GM21737 (cell line): ENCODE results near the gene CNKSR2.

Source experiments
- ATAC-seq: cut with Tn5 transposase; IDR thresholded peaks from one replicate; pipeline ENCODE4 v1.9.1; 2021; ENCODE audit warnings: mild to moderate bottlenecking, moderate library complexity; ENCODE audit not compliant: unreplicated experiment

CNKSR2 gene

GRCh38 chrX:21590012-21590776 is 216.0 kb downstream of the CNKSR2 start:
- ATAC-seq = no peak

- ATAC-seq = no peak
Measured at GRCh38 chrX:21606002-21606401, 231.8 kb downstream of the CNKSR2 start.

- ATAC-seq = no peak
Measured at GRCh38 chrX:21610168-21610567, 235.9 kb downstream of the CNKSR2 start.

DNA sequence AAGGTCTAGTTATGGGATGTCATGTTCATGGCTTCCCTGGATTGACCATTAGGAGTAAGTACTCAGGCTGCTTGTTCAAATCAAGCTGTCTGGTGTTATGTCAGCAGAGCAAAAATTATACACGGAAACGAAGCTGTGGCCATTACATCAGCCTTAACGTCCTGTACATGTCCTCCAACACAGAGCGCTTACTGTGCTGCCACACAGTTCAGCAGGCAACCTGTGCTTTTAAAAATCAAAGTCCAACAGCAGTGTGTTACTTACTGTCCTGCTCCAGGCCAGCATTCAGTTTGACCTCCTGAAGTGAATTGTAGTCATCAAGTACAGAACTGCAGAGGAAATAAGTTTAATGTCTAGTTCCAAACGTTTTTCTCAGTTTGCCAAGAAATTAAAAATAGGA is 237.9 kb downstream of the CNKSR2 start:
- ATAC-seq = no peak

DNA sequence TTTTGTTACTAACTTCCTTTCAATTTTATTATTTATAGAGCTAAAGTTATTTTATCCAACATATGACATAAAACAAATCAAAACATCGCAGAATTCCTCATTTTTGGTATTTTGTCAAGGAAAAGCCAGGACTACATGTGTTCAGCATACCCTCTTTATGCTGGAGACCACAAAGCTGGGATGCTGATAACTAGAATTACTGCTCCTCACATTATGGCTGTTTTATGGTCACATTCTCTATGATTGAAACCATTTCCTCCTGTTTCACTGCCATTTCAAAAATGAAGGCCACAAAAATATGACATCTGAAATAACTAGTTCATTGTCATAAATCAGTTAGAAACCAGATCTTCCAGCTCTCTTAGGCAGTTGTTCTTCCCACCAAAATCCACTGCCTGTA is 242.2 kb downstream of the CNKSR2 start:
- no peak for ATAC-seq

GRCh38 chrX:21620234-21620633 is 246.0 kb downstream of the CNKSR2 start:
- no peak for ATAC-seq

DNA sequence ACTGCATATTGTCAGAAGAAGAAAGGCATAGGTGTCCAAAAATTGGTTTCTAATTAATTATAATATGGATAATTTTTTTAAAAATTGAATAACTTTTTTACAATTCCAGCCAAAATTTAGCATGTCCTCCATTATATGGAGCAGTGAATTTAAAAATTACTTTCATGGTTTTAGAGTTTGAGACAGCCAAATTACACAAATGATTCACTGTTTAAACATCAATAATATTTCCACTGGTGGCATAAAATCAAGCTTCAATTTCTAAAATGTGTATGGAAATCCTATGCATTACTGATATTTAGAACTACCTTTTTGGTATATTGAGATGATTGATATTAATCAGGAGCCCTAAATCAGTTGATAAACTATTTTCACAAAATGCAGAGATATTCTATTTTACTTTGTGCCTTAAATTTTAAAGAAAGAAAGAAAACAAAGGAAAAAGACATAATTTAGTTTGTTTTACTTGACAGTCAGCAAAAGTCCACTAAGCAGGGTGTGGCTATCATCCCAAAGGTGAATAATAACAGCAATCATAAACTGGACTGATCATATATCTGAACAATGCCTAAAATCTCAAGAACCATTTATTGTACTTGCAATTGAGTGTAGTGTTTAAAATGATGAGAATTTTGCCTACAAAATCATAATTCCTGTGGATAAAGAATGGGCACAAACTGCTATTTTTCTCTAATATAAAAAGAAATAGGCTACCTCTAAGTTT is 249.7 kb downstream of the CNKSR2 start:
- no peak for ATAC-seq

DNA sequence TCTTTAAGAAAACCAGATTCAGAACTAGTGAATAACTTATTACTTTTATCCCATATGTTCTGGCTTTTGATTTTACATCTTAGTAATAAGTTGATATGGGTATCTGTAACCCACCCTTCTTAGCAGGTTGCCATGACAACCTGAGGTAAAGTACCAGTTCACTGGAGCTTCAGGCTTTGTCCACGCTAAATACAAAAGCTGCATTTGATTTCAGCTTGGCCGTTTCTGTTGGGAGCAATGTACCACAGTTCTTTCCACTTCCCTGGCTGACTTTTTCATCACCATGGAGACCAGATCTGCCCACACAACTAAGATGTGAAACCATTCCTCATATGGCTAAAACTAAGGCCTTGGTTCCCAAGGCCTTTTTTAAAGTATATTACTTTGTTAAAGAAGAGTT is 257.8 kb downstream of the CNKSR2 start:
- no peak for ATAC-seq

DNA sequence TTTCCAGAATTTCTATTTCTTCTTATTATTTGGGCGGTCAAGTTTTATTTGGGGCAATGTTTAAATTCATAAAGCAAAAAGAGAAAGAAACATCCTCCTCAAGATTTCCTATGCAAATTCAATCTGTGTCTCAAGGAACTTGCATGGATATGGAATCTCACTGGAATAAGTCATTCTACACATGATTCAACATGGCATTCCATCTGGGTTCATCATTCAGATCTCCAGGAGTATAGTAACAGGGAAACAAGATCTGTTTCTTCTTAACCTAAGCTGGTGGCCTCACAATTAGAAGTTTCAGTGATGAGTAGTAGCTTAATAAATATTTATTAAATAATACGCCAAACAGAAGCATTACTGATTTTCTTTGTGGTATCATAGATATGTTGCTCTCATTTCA is 264.1 kb downstream of the CNKSR2 start:
- no peak for ATAC-seq

DNA sequence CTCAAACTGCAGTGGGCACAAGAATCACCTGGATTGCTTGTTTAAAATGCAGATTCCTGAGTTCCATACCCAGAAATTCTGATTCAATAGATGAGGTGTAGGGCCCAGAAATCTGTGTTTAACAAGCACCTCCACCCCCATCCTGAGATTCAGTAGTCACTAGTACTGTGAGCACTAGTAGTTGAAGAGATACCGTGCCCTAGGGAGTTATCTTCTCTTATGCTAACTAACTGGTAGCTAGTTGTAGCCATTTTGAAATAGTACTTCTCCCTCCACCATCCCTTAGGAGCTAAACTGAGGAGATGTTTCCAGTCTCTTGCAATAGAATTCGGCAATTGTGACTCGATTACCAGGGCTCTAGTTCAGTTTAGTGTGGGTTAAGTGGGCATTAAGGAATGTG is 265.6 kb downstream of the CNKSR2 start:
- no peak for ATAC-seq

- no peak for ATAC-seq
Measured at GRCh38 chrX:21645431-21645830, 271.2 kb downstream of the CNKSR2 start.

DNA sequence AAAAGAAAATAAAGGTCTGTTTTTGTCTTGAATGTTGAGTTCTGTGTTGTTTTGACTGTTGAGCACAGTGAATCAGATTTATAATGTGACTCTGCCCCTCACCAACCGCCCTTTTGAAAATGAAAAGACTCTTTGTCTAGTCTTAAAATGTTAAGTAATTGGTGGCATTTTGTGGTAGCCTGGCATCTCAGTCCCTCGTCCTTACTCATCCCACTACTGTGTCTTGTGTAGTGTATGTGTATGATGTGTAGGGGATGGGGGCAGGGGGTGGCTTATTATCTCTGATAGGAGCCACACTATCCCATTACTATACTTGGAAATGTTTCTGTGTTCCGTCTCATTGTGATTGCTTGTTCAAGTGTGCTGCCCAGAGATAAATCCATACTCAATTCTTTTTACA is 271.7 kb downstream of the CNKSR2 start:
- ATAC-seq = no peak

DNA sequence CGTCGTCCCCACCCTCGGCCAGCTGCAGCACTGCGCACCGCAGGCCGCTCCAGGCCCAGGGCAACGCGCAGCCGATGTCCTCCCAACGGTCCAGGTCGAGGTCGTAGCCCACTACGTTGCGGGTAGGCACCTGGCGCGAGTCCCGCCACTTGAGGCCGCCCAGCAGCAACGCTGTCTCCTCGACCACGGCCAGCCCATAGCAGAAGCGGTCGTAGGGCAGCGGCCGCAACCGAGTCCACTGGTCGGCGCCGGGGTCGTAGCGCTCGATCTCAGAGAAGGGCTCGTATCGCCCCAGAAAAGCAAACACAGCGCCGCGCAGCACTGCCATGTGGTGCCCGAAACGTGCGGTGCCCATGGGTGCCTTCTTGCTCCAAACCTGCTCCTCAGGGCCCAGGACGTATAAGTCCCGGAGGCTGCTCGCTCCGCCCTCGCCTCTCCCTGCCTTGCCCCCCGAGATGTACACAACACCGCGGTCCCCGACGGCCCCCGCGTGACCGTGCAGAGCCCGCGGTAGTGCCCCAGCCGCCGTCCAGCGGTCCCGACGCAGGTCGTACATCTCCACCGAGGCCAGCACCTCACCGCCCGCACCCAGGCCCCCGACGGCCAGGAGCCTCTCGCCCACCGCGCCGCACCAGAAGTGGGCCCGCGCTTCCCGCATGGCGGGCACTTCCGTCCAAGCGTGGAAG is 281.8 kb downstream of the CNKSR2 start:
- no peak for ATAC-seq

GRCh38 chrX:21656587-21657317 is 282.5 kb downstream of the CNKSR2 start:
- ATAC-seq = no peak

- no peak for ATAC-seq
Measured at GRCh38 chrX:21657318-21658151, 283.3 kb downstream of the CNKSR2 start.

DNA sequence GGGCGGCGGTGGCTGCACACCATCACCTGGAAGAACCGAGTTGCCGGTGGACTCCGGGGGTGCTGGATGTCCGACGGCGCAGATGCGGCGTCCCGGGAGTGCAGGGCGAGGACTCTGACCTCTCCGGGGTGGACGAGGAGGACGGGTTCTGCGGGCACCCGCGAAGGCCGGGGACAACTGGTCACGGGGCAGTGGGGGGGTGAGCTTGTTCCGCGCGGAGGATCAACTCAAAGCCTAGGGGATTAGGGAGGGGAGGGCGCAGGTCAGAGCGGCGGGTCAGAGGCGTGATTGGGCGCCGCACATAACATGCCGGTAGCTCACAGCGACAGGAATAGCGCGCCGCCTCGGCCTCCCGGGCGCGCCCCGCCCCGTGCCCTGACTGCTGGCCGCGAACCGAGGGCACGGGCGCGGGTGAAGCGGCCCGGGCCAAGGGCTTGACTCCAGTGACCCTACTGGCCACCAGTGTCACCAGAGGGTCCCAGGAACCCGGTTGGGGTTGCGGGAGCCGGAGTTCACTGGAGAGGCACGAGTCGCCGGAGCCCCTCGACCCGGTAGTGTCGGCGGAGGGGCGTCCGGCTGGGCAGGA is 284.0 kb downstream of the CNKSR2 start, which contains the start of gene KLHL34:
Gene KLHL34 (minus strand): TSS at position 179 of the 586 bp plus-strand sequence. CDS start 542 bp downstream, outside the sequence.
- ATAC-seq = no peak

DNA sequence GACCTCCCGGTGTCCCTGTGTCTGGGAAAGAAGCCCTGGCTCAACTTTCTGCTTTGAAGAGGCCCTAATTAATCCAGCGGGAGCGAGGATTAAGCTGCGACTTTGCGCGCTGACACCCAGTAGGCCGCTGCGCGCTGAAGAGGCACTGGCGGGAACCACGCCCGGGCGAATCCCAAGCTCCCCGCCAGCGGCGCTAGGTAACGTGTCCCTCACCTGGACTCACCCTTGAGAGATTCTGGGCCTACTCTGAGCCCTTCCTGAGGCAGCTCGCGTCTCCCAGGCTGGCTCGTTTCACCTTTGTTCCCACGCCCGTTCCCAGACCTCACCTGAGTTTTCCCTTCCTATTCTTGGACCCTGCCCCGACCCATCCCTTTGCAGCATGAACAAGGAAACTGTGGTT is 284.5 kb downstream of the CNKSR2 start:
- no peak for ATAC-seq

DNA sequence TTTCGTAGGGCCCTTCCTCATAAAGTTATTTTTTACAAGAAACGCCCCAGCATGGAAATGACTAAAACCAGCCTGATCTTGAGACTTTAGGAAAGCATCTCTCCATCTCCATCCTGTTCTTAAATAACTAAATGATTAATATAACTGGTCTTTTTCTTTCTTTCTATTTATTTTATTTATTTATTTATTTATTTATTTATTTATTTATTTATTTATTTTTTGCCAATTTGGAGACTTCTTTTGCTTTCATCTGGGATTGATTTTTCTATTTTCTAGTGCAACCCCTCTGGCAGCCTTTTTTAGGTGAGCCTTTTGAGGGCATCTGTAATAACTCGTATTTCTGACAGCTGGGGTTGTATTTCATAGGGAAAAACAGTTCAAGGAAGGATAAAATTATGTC is 285.1 kb downstream of the CNKSR2 start:
- ATAC-seq = no peak

DNA sequence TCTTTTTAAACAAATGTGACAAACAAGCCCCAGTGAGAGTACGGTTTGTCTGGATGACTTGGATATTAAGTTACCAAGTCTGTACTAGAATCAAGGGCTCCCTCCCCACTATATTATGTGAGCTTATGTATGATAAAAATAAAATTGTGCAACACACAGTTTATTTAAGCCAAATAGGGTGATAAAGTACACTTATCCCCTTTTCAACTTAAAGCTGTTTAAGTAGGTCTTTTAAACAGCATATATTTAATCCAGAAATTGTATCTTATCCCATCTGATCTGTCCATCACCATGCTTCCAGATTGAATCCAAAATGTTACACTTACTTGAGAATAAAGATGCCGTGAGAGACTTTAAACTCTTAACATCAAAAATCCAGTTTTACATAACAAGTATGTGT is 285.9 kb downstream of the CNKSR2 start:
- ATAC-seq = no peak

DNA sequence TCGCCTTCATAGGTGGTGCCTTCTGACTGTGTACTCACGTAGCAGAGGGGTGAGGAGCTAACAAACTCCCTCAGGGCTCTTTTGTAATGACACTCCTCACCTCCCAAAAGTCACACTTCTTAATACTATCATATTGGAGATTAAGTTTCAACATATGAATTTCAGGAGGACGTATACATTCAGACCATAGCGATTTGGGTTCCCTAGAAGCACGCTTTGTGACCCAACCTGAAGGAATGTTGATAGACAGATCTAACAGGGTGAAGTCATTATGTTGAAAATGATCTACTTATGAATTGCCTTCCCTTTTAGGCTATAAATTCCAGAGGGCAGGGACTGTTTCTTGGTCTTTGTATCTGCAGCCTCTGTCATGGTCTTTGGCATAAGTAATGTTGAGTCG is 287.1 kb downstream of the CNKSR2 start:
- no peak for ATAC-seq
